C4-2B (cell line): ENCODE measurements around the gene NRN1L.

Experiments
- ZFX ChIP-seq: fragments of 450-650 bp; IDR thresholded peaks from 2 replicates; pipeline ENCODE4 v1.6.1; 2017
- TF ChIP-seq, protein P1 (sequence below): fragments of 450-650 bp; conservative IDR thresholded peaks from 2 replicates; pipeline ENCODE4 v1.5.1; 2017; ENCODE audit warnings: mild to moderate bottlenecking

DNA sequence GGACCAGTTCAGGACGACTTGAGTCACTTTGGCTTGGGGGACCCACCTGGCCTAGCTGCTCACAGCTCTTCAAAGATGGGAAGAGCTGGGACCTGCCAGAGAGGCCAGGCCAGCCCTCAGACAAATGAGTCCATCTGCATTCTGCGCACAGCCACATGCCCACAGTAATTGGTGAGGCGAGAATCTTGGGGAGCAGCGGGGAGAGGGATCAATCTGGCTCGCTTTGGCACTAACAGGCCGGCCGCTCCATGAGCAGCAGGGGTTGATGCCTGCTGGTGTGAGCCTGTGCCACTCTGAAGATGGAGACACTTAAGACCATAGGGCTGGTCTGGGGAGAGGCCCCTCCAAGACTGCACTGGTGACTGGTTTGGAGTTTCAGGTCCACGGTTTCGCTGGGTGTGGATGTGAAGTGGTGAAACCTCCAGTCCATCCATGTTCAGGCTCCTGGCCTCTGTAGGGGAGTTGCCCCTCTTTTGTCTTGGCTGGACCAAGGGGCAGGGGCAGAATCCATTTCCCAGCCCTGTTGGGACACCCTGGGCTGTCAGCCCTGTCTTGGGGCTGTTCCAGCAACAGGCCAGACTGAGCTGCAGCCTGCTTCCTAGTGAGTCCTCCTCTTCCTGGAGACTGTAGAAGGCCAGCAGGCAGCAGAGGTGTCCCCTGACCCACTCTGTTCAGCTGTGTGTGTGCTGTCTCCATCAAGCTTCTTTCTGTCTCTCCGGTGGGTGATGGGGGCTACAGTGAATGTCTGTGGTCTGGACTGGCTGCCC lies 39.6 kb downstream of the NRN1L start:
- TF ChIP-seq, protein P1, sequence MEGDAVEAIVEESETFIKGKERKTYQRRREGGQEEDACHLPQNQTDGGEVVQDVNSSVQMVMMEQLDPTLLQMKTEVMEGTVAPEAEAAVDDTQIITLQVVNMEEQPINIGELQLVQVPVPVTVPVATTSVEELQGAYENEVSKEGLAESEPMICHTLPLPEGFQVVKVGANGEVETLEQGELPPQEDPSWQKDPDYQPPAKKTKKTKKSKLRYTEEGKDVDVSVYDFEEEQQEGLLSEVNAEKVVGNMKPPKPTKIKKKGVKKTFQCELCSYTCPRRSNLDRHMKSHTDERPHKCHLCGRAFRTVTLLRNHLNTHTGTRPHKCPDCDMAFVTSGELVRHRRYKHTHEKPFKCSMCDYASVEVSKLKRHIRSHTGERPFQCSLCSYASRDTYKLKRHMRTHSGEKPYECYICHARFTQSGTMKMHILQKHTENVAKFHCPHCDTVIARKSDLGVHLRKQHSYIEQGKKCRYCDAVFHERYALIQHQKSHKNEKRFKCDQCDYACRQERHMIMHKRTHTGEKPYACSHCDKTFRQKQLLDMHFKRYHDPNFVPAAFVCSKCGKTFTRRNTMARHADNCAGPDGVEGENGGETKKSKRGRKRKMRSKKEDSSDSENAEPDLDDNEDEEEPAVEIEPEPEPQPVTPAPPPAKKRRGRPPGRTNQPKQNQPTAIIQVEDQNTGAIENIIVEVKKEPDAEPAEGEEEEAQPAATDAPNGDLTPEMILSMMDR, result no peak
- no peak for TF ChIP-seq ZFX
